C4-2B (cell line): ENCODE results near the gene CARD14.

Source experiments
- ZFX ChIP-seq: fragments of 450-650 bp; IDR thresholded peaks from 2 replicates; pipeline ENCODE4 v1.6.1; 2017
- TF ChIP-seq, protein P1 (sequence below): fragments of 450-650 bp; conservative IDR thresholded peaks from 2 replicates; pipeline ENCODE4 v1.5.1; 2017; ENCODE audit warnings: mild to moderate bottlenecking

DNA sequence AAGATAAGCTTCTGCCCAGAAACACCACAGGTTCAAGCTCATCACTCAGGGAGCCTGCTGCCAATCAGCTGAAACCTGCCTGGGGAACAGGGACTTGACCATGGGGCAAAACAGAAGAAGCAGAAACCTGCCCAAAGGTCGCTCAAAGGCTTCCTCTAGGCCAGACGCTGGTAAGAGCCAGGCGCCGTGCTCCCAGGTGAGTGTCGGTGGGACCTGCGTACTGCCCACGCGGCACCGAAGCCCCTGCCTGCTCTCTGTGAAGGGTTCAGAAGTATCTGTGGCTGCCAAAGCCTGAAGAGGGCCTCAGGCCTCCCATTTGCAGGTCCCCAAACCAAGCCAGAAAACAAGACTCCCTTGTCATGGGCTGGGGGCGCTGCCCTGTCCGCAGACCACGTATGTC lies 39.9 kb downstream of the CARD14 start:
- TF ChIP-seq, protein P1, sequence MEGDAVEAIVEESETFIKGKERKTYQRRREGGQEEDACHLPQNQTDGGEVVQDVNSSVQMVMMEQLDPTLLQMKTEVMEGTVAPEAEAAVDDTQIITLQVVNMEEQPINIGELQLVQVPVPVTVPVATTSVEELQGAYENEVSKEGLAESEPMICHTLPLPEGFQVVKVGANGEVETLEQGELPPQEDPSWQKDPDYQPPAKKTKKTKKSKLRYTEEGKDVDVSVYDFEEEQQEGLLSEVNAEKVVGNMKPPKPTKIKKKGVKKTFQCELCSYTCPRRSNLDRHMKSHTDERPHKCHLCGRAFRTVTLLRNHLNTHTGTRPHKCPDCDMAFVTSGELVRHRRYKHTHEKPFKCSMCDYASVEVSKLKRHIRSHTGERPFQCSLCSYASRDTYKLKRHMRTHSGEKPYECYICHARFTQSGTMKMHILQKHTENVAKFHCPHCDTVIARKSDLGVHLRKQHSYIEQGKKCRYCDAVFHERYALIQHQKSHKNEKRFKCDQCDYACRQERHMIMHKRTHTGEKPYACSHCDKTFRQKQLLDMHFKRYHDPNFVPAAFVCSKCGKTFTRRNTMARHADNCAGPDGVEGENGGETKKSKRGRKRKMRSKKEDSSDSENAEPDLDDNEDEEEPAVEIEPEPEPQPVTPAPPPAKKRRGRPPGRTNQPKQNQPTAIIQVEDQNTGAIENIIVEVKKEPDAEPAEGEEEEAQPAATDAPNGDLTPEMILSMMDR, result no peak
- TF ChIP-seq ZFX, result no peak
